SKM-1 treated with dmso at 0.1 percent for 144 hours (cell line): ENCODE measurements around the gene GNMT.

Experiments used
- DNase-seq: peaks from one replicate; lab custom pipeline; 2025; ENCODE audit not compliant: unreplicated experiment; lab: John Stamatoyannopoulos, UW

The GNMT gene

DNA sequence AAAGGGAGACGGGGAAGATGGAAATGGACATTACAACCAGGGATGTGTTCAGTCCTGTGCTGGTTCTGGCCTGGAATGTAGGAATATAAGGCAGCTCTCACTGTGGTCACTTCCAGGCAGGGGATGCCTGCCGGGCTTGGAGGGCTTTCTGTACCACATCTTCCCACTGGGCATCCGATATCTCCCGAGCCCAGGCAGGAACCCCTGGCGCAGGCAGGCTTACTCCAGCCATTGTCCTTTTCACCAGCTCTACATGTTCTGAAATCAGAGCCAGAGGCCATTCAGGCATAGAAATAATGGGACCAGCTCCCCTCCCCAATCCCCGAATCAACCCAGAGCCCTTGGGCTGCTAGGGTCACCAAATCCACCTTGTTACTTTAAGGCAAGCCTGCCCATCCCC is 51.8 kb downstream of the GNMT start:
- DNase-seq: no peak

DNA sequence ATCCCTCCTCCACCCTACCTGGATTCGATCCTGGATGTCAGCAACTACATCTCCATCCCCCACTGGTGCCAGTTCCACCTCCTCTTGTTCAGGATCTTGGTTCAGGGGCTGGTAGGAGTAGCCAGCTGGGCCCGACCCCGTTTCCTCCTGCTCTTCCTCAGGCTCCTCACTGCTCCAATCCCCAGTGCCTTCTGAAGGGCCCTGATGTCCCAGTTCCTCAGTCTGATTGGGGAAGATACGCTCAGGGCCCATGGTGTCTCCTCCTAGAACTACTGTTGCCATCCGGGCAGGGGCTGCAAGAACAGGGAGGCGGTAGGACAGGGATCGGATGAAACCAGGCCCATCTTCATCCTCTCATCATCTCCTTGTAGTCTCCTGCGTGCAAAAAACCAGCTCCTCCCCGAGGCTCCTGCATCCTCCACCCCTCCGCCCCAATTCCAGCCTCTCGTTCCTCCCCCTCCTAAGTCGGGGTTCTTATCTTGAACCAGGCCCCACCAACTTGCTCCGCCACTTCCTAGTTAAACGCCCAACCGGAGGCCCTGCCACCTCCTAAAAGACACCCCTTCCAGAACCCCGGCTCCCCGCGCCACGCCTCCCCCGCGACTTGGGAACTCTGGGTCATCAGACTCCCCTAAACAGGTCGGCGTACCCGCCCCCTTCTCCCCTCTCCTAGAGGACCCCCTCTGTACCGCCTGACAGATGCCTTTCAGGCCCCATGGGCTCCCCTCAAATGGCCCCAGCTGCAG is 52.7 kb downstream of the GNMT start:
- peak; percentile 59 for DNase-seq
